SU-DHL-6 (cell line): ENCODE results near the gene MYO1D.

Source experiments
- CTCF ChIP-seq: fragments of 200-600 bp; sonication (generic); IDR thresholded peaks from one replicate; pipeline ENCODE4 v1.5.1; 2017; ENCODE audit warnings: antibody characterized with exemption, mild to moderate bottlenecking, low read length, moderate library complexity; ENCODE audit not compliant: insufficient read depth, poor library complexity, severe bottlenecking
- EZH2phosphoT487 ChIP-seq: fragments of 200-600 bp; sonication (generic), shearing (Covaris generic); conservative IDR thresholded peaks from 2 replicates; pipeline ENCODE4 v1.6.1; 2018; ENCODE audit warnings: mild to moderate bottlenecking, antibody characterized with exemption, low read length, moderate library complexity, mixed read lengths

- TF ChIP-seq CTCF (no peak), EZH2phosphoT487 (no peak)
Observed at GRCh38 chr17:32525122-32525521, 351.8 kb downstream of the MYO1D start.
